Activated T-cell treated with anti-CD3 and anti-CD28 coated beads, Interleukin-2, amount 50 U/mL, for 24 hours (primary cell): ENCODE data around the gene ILF2.
"Not testable (repeated sequence)": the region's sequence is repeated elsewhere in the genome, so short reads cannot be mapped to it uniquely, and the experiment has no call there.

Experiments used
- DNase-seq: peaks from one replicate; pipeline ENCODE4 v3.0.0-alpha.2; 2020
- H3K27ac Mint-ChIP-seq: 2 replicates; pipeline ENCODE4 v1.8.0; 2020; ENCODE audit warnings: mild to moderate bottlenecking, mixed read lengths
- H3K27me3 Mint-ChIP-seq: 2 replicates; pipeline ENCODE4 v1.8.0; 2020; ENCODE audit warnings: mixed read lengths
- H3K36me3 Mint-ChIP-seq: 2 replicates; pipeline ENCODE4 v1.8.0; 2020; ENCODE audit warnings: low read depth, mixed read lengths
- H3K4me1 Mint-ChIP-seq: 2 replicates; pipeline ENCODE4 v1.8.0; 2020; ENCODE audit warnings: low read depth, mixed read lengths
- H3K4me3 Mint-ChIP-seq: 2 replicates; pipeline ENCODE4 v1.8.0; 2020; ENCODE audit warnings: mild to moderate bottlenecking, moderate library complexity, mixed read lengths
- H3K9me3 Mint-ChIP-seq: 2 replicates; pipeline ENCODE4 v1.8.0; 2020; ENCODE audit warnings: mixed read lengths

The ILF2 gene

DNA sequence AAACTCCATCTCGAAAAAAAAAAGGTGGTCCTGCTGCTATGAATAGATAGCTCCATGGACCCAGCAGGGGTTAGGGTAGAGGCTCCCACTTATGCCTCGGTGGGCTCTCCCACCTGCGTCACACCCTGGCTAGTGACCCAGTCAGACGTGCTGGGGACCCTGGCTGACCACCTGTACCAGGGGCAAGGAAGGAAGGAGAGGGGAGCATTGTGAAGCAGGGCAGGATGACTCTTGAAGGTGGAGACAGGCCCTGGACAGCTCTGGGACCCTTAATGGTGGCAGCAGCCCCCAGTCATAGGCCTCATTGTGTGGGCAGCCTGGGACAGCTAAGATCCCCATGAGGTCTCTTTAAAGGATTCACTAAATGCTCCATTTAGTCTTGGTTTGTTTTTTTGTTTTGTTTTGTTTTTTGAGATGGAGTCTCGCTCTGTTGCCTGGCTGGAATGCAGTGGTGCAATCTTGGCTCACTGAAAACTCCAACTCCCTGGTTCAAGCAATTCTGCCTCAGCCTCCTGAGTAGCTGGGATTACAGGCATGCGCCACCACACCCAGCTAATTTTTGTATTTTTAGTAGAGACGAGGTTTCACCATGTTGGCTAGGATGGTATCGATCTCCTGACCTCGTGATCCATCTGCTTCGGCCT, 22.7 kb downstream of the ILF2 start:
- Mint-ChIP-seq H3K27ac (peak overlapping the region; percentile 82), H3K4me1 (peaks cover 55% of the 10 kb centered on the region), H3K9me3 (no peaks in the 10 kb centered on the region), H3K27me3 (no peaks in the 10 kb centered on the region), H3K4me3 (no peak overlapping the region), H3K36me3 (peaks cover 56% of the 10 kb centered on the region)
- peak; percentile 31 for DNase-seq

DNA sequence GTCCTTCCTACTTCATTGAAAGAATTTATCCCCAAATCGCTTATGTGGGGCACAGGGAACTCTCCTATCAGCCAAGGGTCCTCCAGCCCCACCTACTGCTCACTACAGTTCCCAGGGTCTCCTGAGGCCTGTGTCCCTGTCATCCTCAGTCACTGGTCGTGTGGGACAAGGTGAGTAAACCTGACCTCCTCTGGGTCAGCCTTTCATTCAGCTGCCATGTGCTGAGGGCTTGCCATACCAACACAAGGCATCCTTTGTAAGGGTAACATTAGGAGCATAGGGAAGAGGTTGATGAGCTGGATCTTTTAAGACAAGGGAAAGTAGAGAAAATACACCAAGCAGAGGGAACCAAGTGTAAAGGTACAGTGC, 23.5 kb downstream of the ILF2 start:
- peak; percentile 32 for DNase-seq
- H3K36me3 Mint-ChIP-seq, result peaks cover 64% of the 10 kb centered on the region
- H3K27me3 Mint-ChIP-seq, result no peaks in the 10 kb centered on the region
- H3K9me3 Mint-ChIP-seq, result no peaks in the 10 kb centered on the region
- no peak overlapping the region for H3K4me3 Mint-ChIP-seq
- H3K27ac Mint-ChIP-seq, result peak overlapping the region; percentile 74
- peaks cover 58% of the 10 kb centered on the region for H3K4me1 Mint-ChIP-seq

DNA sequence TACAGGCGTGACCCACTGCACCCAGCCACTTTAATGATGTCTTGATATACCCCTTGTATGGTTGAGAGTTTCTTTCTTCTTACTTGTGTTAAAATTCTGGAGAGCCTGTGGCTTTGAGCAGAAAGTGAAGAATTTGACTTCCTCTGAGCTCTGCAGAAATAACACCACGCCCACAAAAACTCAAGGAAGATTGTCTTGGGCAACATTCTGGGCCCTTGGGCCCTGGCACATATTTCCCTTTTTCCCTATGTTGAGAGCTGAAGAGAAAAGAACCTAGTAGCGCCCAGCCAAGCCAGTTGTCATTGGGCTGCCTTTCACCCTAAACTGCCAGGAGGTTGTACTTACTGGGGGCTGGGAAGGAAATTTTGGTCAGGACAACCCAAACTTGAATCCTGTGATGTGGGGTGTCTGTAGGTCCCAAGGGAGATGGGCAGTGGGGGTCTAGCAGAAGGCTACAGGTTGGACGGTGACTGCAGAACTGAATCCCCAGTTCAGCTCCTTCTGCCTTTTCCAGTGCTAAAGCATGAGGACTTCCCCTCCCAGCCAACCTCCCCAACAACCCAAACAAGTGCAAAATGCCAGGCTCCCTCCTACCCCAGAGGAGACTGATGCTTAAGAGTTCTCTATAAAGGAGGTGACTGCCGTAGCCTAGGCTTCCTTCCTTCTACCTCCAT, 24.0 kb downstream of the ILF2 start:
- peaks cover 62% of the 10 kb centered on the region for H3K4me1 Mint-ChIP-seq

DNA sequence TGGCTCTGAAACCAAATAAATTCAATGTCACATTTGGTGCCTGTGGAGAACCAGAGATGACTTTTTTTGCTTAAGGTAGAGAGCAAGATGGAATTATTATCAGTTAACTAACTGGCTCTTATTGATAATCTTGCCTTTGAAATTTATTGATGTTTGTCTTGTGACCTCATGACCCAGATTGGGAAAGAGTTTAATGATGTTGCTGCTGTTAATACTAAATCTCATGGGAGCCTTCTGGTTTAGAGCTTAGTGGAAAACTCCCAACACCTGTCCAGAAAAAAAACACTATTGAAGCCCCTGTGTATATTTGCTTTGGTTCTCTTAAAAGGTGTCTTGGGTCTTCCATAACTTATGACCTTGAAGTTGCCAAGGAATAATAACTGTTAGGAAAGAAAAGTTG, 27.0 kb downstream of the ILF2 start:
- Mint-ChIP-seq H3K27me3 (no peaks in the 10 kb centered on the region), H3K36me3 (peaks cover 96% of the 10 kb centered on the region), H3K27ac (peak overlapping the region; percentile 71), H3K9me3 (no peaks in the 10 kb centered on the region), H3K4me3 (no peak overlapping the region), H3K4me1 (peaks cover 62% of the 10 kb centered on the region)
- no peak for DNase-seq

More for the DNA sequence above, 24.0 kb downstream of the ILF2 start:
- Mint-ChIP-seq H3K36me3 (peaks cover 69% of the 10 kb centered on the region), H3K27me3 (no peaks in the 10 kb centered on the region), H3K27ac (peak overlapping the region; percentile 74), H3K9me3 (no peaks in the 10 kb centered on the region), H3K4me3 (no peak overlapping the region)
- peak; percentile 28 for DNase-seq

DNA sequence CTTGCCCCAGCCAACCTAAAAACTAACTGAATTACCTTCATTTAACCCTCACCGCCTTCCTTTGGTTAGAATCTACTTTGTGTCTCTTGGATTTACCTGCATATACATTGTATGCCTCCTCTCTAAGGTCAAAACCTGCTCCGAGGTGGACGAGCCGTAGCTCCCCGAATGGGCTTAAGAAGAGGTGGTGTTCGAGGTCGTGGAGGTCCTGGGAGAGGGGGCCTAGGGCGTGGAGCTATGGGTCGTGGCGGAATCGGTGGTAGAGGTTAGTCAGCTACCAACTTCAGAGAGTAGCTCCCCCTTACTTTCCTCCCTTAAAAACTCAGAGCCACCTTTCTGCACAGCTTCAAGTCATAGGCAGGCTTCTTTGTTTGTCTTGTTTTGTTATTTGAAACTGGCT, 27.7 kb downstream of the ILF2 start:
- H3K27ac Mint-ChIP-seq, result peak overlapping the region; percentile 71
- no peaks in the 10 kb centered on the region for H3K9me3 Mint-ChIP-seq
- no peaks in the 10 kb centered on the region for H3K27me3 Mint-ChIP-seq
- H3K4me1 Mint-ChIP-seq, result peaks cover 57% of the 10 kb centered on the region
- H3K36me3 Mint-ChIP-seq, result peaks cover 99% of the 10 kb centered on the region
- no peak overlapping the region for H3K4me3 Mint-ChIP-seq
- DNase-seq, result peak; percentile 22

DNA sequence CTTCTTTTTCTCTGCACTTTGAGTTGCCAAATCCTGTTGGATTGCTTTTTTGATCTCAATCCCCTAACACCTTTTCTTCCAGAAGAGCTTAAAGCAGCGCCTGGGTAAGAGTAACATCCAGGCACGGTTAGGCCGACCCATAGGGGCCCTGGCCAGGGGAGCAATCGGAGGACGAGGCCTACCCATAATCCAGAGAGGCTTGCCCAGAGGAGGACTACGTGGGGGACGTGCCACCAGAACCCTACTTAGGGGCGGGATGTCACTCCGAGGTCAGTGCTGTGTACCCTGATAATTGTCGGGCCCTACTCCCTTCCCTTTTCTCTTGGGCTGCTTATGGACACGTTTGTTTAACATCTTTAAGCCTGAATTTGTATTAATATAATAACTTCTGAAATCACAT, 28.6 kb downstream of the ILF2 start:
- H3K27ac Mint-ChIP-seq, result peak overlapping the region; percentile 82
- H3K4me1 Mint-ChIP-seq, result peaks cover 57% of the 10 kb centered on the region
- no peak overlapping the region for H3K4me3 Mint-ChIP-seq
- no peak for DNase-seq
- peaks cover 99% of the 10 kb centered on the region for H3K36me3 Mint-ChIP-seq
- no peaks in the 10 kb centered on the region for H3K9me3 Mint-ChIP-seq
- no peaks in the 10 kb centered on the region for H3K27me3 Mint-ChIP-seq

DNA sequence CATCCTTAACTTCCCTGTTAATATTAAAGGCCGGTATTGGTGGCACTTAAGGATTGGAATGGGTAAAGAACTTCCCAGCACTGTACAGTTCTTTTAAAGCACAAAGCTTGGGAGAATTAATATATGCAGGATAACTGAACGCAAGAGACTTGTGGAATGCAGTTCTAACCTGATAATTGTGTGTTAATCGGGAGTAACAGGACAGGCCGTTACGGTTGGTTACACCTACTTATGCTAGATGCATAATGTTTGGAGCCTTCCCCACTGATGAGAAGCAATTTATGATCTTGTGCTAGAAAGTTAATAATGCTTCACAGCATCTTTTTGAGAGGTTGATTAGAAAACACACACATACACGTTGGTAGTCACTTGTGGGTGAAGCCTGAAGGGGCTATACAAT, 29.9 kb downstream of the ILF2 start:
- peaks cover 58% of the 10 kb centered on the region for H3K4me1 Mint-ChIP-seq
- H3K36me3 Mint-ChIP-seq, result peaks cover 99% of the 10 kb centered on the region
- no peak overlapping the region for H3K4me3 Mint-ChIP-seq
- H3K27ac Mint-ChIP-seq, result peak overlapping the region; percentile 82
- H3K27me3 Mint-ChIP-seq, result no peaks in the 10 kb centered on the region
- no peak for DNase-seq
- no peaks in the 10 kb centered on the region for H3K9me3 Mint-ChIP-seq

DNA sequence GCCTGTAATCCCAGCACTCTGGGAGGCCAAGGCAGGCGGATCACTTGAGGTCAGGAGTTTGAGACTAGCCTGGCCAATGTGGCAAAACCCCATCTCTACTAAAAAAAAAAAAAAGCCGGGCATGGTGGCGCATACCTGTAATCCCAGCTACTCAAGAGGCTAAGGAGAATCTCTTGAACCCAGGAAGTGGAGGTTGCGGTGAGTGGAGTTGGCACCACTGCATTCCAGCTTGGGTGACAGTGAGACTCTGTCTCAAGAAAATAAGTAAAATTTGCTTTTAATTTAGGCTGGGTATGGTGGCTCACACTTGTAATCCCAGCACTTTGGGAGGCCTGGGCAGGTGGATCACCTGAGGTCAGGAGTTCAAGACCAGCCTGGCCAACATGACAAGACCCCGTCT, 30.6 kb downstream of the ILF2 start:
- H3K36me3 Mint-ChIP-seq, result peaks cover 99% of the 10 kb centered on the region
- peak; percentile 21 for DNase-seq
- not testable (repeated sequence) for H3K27me3 Mint-ChIP-seq, H3K9me3 Mint-ChIP-seq, H3K4me3 Mint-ChIP-seq
- peak overlapping the region; percentile 82 for H3K27ac Mint-ChIP-seq
- H3K4me1 Mint-ChIP-seq, result peaks cover 56% of the 10 kb centered on the region

DNA sequence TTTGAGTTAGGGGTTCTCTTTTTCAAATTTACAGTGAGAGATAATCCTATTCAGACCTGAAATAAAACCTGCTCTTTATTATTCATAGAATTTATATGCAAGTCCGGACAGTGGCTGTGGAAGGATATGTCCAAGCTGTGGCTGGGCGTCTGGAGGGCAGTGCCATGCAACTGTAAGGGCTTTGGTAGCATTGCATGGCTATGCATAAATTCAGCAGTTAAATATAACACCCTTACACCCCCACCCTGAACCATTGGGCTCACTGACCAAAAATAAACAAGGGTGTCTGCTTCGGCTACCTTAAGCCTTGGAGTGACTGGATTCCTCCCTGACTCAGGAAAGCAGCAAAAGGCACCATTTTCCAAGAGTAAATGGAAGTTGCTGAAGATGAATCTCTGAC, 31.5 kb downstream of the ILF2 start:
- H3K27ac Mint-ChIP-seq, result peak overlapping the region; percentile 55
- H3K27me3 Mint-ChIP-seq, result no peaks in the 10 kb centered on the region
- H3K4me1 Mint-ChIP-seq, result peaks cover 52% of the 10 kb centered on the region
- H3K36me3 Mint-ChIP-seq, result peaks cover 95% of the 10 kb centered on the region
- DNase-seq, result no peak
- no peaks in the 10 kb centered on the region for H3K9me3 Mint-ChIP-seq
- no peak overlapping the region for H3K4me3 Mint-ChIP-seq

DNA sequence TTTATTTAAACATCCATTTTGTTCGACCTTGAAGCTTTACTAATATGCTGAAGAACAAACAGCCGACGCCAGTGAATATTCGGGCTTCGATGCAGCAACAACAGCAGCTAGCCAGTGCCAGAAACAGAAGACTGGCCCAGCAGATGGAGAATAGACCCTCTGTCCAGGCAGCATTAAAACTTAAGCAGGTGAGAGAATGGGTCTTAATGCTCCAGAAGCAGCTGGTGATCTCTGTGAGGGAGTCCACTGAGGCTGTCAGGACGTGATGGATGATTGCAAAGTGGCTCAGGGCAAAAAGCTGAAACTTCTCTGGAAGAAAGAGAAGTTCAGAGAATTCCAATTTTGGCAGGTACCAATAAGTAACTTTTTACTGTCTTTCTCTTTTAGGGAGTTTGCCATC, 32.5 kb downstream of the ILF2 start:
- Mint-ChIP-seq H3K4me3 (no peak overlapping the region), H3K36me3 (peaks cover 90% of the 10 kb centered on the region), H3K9me3 (no peaks in the 10 kb centered on the region), H3K27me3 (no peaks in the 10 kb centered on the region), H3K4me1 (peaks cover 49% of the 10 kb centered on the region), H3K27ac (peak overlapping the region; percentile 55)
- DNase-seq, result no peak

DNA sequence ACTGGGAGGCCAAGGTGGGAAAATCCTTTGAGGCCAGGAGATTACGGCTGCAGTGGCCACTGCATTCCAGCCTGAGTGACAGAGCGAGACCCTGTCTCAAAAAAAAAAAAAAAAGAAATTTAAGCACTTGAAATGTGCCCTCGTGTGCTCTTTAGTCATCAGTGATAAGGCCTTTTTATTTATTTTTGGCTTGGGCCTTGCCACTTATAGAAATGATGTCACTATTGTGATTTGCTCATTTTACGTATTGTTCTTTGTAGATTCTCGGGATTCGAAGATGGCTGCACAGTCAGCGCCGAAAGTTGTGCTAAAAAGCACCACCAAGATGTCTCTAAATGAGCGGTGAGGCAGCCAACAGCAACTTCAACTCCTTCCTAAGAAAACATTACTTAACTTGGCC, 34.5 kb downstream of the ILF2 start:
- peaks cover 50% of the 10 kb centered on the region for H3K4me1 Mint-ChIP-seq
- DNase-seq, result no peak
- peaks cover 74% of the 10 kb centered on the region for H3K36me3 Mint-ChIP-seq
- no peaks in the 10 kb centered on the region for H3K27me3 Mint-ChIP-seq
- peak overlapping the region; percentile 98 for H3K4me3 Mint-ChIP-seq
- no peaks in the 10 kb centered on the region for H3K9me3 Mint-ChIP-seq
- H3K27ac Mint-ChIP-seq, result peak overlapping the region; percentile 100

DNA sequence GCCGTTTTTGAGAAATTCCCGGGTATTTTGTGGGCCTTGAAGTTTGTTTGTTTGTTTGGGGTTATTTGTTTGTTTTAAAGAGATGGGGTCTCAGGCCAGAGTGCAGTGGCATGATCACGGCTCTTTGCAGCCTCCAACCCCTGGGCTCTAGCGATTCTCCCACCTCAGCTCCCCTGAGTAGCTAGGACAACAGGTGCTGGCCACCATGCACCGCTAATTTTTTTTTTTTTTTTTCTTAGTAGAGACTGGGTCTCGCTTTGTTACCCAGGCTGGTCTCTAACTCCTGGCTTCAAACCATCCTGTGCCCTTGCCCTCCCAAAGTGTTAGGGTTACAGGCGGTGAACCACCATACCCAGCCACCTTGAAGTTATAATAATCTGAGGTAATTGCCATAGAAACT, 34.9 kb downstream of the ILF2 start:
- Mint-ChIP-seq H3K27me3 (no peaks in the 10 kb centered on the region), H3K36me3 (peaks cover 70% of the 10 kb centered on the region), H3K4me3 (peak overlapping the region; percentile 98), H3K27ac (peak overlapping the region; percentile 100), H3K9me3 (no peaks in the 10 kb centered on the region), H3K4me1 (peaks cover 50% of the 10 kb centered on the region)
- no peak for DNase-seq

DNA sequence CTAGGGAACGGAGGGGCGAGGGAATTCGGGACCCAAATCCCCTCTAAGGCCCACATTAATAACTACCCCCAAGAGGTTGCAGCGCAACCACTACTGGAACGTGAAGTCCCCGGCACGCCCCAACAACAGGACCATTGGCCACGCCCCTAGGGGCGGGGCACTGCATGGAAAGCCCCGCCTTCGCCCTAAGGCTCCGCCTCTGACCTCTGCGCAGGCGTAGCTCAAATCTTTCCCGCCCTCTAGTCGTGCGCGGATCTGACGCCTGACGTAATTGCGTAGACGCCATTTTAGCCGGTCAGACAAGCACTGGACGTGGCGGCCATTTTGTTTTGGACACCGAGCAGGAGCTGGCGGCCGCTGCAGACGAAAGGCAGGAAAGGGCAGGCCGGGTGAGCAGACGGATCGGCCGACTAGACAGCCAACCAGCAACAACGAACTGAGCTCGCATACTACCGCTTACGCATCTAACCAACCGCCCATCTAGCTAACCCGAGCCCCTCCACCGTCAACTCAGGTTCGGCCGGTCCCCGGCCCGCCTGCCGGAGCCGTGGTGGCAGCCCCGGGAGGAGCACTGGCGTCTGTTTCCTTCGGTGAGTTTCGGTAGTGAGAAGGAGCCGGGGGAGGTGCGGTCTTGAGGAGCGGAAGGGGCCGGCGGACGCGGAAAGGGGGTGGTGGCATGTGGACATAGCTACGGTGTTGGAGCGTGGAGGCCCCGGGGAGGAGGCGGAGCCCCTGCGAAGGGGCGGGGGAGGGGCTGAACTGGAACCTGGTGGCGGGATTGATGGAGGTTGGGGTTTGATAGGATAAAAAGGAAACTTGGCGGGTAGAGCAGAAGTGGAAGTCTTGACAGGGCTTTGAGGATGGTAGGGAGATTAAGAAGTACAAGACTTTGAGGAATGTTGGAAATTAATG, 36.8 kb downstream of the ILF2 start, which contains the start of gene CHTOP:
Gene CHTOP, plus strand, starts transcription at position 313 of the 912 bp plus-strand sequence. CDS start 2,523 bp downstream, outside the sequence.
- peaks cover 52% of the 10 kb centered on the region for H3K36me3 Mint-ChIP-seq

DNA sequence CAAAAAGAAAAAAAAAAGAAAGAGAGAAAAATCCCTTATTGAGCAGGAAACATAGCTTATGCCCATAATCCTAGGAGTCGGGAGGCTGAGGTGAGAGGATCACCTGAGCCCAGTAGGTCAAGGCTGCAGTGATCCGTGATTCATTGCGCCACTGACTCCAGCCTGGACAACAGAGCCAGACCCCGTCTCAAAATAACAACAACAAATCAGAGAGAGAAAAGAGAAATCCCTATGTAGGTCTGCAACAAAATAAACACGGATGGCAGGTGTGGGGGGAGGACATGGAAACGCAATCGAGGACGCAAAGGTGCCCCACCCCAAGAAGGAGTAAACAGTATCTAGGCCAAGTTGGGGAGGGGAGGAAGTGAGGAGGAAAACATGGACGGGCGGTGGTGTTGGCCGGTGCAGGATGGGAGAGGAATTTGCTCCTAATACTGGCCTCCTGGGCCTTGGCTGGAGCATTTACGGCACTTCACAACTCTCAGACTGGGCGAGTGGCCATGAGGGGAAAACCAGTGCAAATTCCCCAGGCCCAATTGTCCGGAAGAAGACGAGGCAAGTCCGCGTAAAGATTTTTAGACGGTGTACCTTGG, 37.5 kb downstream of the ILF2 start:
- H3K4me1 Mint-ChIP-seq, result peaks cover 50% of the 10 kb centered on the region
- H3K27ac Mint-ChIP-seq, result peak overlapping the region; percentile 100
- H3K4me3 Mint-ChIP-seq, result peak overlapping the region; percentile 98
- no peaks in the 10 kb centered on the region for H3K9me3 Mint-ChIP-seq
- no peak for DNase-seq
- no peaks in the 10 kb centered on the region for H3K27me3 Mint-ChIP-seq
- H3K36me3 Mint-ChIP-seq, result peaks cover 44% of the 10 kb centered on the region

More for the DNA sequence above, 36.8 kb downstream of the ILF2 start, which contains the start of gene CHTOP:
- Mint-ChIP-seq H3K4me1 (peaks cover 50% of the 10 kb centered on the region), H3K9me3 (no peaks in the 10 kb centered on the region), H3K27ac (peak within 1 kb of the TSS; percentile 100), H3K4me3 (peak within 1 kb of the TSS; percentile 98), H3K27me3 (no peaks in the 10 kb centered on the region)
- peak; percentile 99 for DNase-seq
